Measurements from ENCODE around the gene PCNX2.

Gene PCNX2

DNA sequence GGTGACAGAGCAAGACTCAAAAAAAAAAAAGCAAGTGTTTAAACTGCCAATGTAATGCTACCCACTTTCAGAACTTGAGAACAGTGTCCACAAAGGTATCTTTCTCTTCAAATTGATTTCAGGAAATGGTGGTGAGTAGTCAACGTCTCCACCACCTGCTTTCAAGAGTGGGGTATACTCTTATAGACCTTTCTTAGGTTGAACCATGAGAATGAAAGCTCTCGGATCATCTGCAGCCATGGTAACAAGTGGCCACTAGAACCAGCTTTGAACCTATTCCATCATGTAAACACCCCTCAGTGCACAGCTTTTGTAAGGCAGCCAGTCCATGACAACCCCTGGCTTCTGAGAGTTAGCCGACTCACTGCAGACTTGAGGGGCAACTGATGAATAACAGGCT, 237.7 kb downstream of the PCNX2 start:
- TF ChIP-seq, protein P1, sequence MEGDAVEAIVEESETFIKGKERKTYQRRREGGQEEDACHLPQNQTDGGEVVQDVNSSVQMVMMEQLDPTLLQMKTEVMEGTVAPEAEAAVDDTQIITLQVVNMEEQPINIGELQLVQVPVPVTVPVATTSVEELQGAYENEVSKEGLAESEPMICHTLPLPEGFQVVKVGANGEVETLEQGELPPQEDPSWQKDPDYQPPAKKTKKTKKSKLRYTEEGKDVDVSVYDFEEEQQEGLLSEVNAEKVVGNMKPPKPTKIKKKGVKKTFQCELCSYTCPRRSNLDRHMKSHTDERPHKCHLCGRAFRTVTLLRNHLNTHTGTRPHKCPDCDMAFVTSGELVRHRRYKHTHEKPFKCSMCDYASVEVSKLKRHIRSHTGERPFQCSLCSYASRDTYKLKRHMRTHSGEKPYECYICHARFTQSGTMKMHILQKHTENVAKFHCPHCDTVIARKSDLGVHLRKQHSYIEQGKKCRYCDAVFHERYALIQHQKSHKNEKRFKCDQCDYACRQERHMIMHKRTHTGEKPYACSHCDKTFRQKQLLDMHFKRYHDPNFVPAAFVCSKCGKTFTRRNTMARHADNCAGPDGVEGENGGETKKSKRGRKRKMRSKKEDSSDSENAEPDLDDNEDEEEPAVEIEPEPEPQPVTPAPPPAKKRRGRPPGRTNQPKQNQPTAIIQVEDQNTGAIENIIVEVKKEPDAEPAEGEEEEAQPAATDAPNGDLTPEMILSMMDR (IDR thresholded peaks at IDR 0.05; ENCODE audit: poor library complexity, severe bottlenecking), result no peak
- DNase-seq (ENCODE audit: low spot score) (no peak), ATAC-seq (ENCODE audit: low read depth) (no peak)
- Histone ChIP-seq H3K36me3 (ENCODE audit: low read depth) (peaks cover 3% of the 10 kb centered on the region; the same call in 1 of the 2 replicates), H3K9me3 (ENCODE audit: severe bottlenecking) (no peaks in the 10 kb centered on the region), H3K27ac (ENCODE audit: poor library complexity, severe bottlenecking) (no peak overlapping the region), H3K4me3 (ENCODE audit: severe bottlenecking) (no peak overlapping the region), H3K4me1 (ENCODE audit: insufficient read depth, poor library complexity, severe bottlenecking) (no peaks in the 10 kb centered on the region), H3K27me3 (ENCODE audit: insufficient read depth, poor library complexity, severe bottlenecking) (no peaks in the 10 kb centered on the region)

DNA sequence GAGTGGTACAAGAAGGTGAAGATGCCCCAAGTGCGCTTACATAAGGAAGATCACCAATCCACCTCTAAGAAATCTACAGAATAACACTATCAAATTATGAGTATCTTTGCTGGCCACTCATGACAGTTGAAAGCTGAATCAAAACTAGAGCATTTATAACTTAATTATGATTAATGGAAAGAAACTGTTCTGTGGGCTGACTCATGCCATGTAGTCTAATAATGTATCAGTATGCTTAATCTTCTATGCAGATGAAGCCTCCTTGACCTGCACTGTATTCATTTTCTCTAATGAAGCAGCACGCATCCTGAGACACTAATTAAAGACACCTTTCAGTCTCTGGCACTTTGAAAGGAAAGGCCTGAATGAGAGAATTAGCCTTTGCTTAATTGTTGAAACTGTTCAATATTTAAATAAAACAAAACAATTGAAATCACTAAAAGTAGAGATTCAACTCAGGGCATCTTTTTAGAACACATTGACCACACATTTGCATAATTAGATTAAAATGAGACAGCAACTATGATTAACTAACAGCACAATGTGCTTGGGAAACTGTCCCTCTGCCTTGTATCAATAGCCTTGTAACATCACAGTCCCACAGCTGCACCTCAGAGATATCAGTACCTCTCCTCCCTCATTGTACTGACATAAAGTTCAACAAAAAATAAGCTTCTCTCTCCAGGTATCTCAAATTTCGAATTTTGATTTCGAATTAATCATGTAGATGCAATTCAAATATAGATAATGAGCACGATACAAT, 239.5 kb downstream of the PCNX2 start:
- H3K27ac ChIP-seq (ENCODE audit: poor library complexity, severe bottlenecking), result no peak overlapping the region
- H3K36me3 ChIP-seq (ENCODE audit: low read depth), result no peaks in the 10 kb centered on the region; the same call in 1 of the 2 replicates
- DNase-seq (ENCODE audit: low spot score) (no peak), ATAC-seq (ENCODE audit: low read depth) (no peak)
- TF ChIP-seq, protein P1 (IDR thresholded peaks at IDR 0.05; ENCODE audit: poor library complexity, severe bottlenecking), result no peak
- no peaks in the 10 kb centered on the region for H3K9me3 ChIP-seq (ENCODE audit: severe bottlenecking)
- no peak overlapping the region for H3K4me3 ChIP-seq (ENCODE audit: severe bottlenecking)
- H3K4me1 ChIP-seq (ENCODE audit: insufficient read depth, poor library complexity, severe bottlenecking), result no peaks in the 10 kb centered on the region
- H3K27me3 ChIP-seq (ENCODE audit: insufficient read depth, poor library complexity, severe bottlenecking), result no peaks in the 10 kb centered on the region

DNA sequence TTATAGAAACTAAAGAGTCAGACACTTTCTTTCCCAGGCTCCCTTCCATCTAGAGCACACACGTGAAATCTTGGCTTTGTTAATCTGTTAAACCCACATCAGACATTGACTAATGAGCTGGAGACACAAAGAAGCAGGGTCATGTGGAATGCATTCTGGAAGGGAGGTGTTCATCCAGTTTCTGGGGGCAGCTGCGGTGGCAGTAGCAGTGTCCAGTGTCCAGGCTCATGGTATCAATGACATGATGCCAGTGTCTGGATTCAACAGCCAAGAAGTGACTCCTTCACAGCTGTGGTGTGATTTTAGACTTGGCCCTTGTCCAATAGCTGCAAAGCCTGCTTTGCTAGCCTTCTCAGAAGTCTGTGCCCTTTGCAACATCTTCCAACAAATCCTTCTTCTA, 249.9 kb downstream of the PCNX2 start:
- DNase-seq (ENCODE audit: low spot score) (no peak), ATAC-seq (ENCODE audit: low read depth) (no peak)
- Histone ChIP-seq H3K27ac (ENCODE audit: poor library complexity, severe bottlenecking) (no peak overlapping the region), H3K36me3 (ENCODE audit: low read depth) (no peaks in the 10 kb centered on the region), H3K4me1 (ENCODE audit: insufficient read depth, poor library complexity, severe bottlenecking) (no peaks in the 10 kb centered on the region), H3K27me3 (ENCODE audit: insufficient read depth, poor library complexity, severe bottlenecking) (no peaks in the 10 kb centered on the region), H3K9me3 (ENCODE audit: severe bottlenecking) (no peaks in the 10 kb centered on the region), H3K4me3 (ENCODE audit: severe bottlenecking) (no peak overlapping the region)
- TF ChIP-seq, protein P1 (IDR thresholded peaks at IDR 0.05; ENCODE audit: poor library complexity, severe bottlenecking), result no peak

DNA sequence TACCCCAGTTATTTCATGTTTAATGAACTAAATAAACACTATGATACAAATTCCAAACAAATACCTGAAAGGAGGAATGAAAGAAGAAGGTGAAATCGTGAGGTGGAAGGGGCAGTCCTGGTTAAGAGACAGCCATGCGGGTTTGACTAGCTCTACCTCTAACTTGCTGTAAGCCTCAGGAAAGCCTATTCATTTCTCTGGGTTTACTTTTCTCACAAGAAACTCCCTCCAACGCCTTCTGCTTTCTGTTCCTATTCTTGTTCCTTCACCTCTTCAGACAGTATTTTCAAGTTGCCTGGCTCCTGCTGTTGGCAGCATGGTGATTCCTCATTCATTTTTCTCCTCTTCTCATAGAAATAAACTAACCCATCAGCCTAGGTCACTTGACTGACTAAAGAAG, 252.7 kb downstream of the PCNX2 start:
- ATAC-seq (ENCODE audit: low read depth) (no peak), DNase-seq (ENCODE audit: low spot score) (no peak)
- Histone ChIP-seq H3K36me3 (ENCODE audit: low read depth) (no peaks in the 10 kb centered on the region), H3K4me1 (ENCODE audit: insufficient read depth, poor library complexity, severe bottlenecking) (no peaks in the 10 kb centered on the region), H3K9me3 (ENCODE audit: severe bottlenecking) (no peaks in the 10 kb centered on the region), H3K4me3 (ENCODE audit: severe bottlenecking) (no peak overlapping the region), H3K27me3 (ENCODE audit: insufficient read depth, poor library complexity, severe bottlenecking) (no peaks in the 10 kb centered on the region), H3K27ac (ENCODE audit: poor library complexity, severe bottlenecking) (no peak overlapping the region)
- TF ChIP-seq, protein P1 (IDR thresholded peaks at IDR 0.05; ENCODE audit: poor library complexity, severe bottlenecking), result no peak

DNA sequence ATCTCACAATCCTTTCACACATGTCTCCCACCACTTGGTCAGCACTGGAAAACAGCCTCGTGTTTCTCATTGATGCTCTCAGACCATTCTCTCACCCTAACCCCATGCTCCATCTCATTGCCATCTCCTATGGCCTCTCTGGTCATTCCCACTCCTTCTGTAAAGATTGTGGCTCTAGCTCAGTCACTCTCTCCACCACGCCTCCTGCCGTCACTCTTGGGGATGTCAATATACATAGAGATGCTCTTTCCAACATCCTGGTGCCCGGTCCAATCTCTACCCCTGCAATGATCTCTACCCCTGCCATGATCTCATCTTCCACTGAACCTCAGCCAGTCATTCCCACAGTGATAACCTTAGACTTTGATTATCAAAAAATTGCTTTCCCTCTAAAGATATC, 255.0 kb downstream of the PCNX2 start:
- Histone ChIP-seq H3K4me1 (ENCODE audit: insufficient read depth, poor library complexity, severe bottlenecking) (no peaks in the 10 kb centered on the region), H3K9me3 (ENCODE audit: severe bottlenecking) (no peaks in the 10 kb centered on the region), H3K27me3 (ENCODE audit: insufficient read depth, poor library complexity, severe bottlenecking) (no peaks in the 10 kb centered on the region), H3K4me3 (ENCODE audit: severe bottlenecking) (no peak overlapping the region), H3K27ac (ENCODE audit: poor library complexity, severe bottlenecking) (no peak overlapping the region), H3K36me3 (ENCODE audit: low read depth) (no peaks in the 10 kb centered on the region)
- TF ChIP-seq, protein P1 (IDR thresholded peaks at IDR 0.05; ENCODE audit: poor library complexity, severe bottlenecking), result no peak
- ATAC-seq (ENCODE audit: low read depth), result no peak
- no peak for DNase-seq (ENCODE audit: low spot score)

All from RWPE2 (cell line).